HG02610 (cell line): ENCODE measurements around the gene MED12.

Experiments
- ATAC-seq: cut with Tn5 transposase; IDR thresholded peaks from one replicate; pipeline ENCODE4 v1.9.1; 2021; ENCODE audit warnings: mild to moderate bottlenecking, moderate library complexity; ENCODE audit not compliant: unreplicated experiment

Gene MED12

GRCh38 chrX:71184803-71185495 is 66.6 kb downstream of the MED12 start:
- no peak for ATAC-seq

DNA sequence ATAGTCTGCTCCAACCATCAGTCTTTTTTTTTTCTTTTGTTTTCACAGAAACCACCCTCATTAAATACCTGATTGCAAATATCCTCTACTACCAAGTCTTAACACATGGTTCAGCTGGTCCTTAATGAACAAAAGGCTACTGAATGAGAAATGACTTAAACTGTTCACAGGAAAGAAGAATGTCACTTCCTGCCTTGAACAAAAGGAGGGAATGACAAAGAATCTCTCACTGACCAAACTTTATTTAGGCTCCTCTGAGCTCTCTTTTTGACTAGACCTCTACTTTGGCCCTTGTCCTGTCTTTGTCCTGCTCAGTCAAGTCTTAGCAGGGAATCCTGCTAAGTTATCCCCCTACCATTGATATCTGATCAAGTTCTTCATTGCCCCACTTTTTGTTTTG is 72.9 kb downstream of the MED12 start:
- no peak for ATAC-seq
